ENCODE measurements around the gene DNAJC16. TPM values are rescaled to one million over a fixed set of nuclear protein-coding genes. Genes with fewer than 3 reads are reported as not detected.

Gene DNAJC16
- total and polyA plus RNA-seq, 2 of the 13 experiments (the other 11 are each of a cell fraction or from before 2014, with no cell fraction given) = 11.4 to 15.4 TPM

DNA sequence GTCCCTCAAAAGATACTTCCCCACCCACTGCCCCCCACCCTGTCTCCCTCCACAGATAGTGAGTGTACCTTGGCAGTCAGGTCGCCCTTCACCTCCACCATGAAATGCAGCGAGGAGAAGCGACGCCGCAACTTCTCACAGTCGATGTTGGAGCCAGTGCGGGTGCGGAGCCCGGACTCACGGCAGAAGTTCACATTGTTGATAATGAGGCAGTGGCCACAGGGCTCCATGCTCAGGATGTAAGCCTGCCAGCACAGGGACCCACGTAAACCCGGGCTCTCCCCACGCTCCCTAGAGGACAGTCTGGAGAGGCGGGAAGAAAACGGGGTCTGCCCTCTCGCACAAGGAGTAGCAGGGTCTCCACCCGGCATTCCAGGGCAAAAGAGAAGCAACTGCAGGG is 19.8 kb upstream of the DNAJC16 start:
- ChIA-PET POLR2A (no interaction called here), CTCF (ENCODE audit: low intra/inter-chr PET ratio, low total read pairs) (no interaction called here)
- intact Hi-C loops (cut with micrococcal nuclease; ENCODE audit: unreplicated experiment) (no loop called here), in situ Hi-C loops (cut with HindIII; ENCODE audit: extremely low pct_ligation_motif_present, low pct_unique_long_range_greater_than_20kb) (no loop called here)
- Histone ChIP-seq H4K20me1 (ENCODE audit: insufficient read depth, low read length) (no peaks in the 10 kb centered on the region), H3K9me3 (ENCODE audit: low read length) (no peaks in the 10 kb centered on the region), H3K27ac (ENCODE audit: extremely low read length, insufficient read depth, low read length) (no peak overlapping the region), H2AFZ (ENCODE audit: low read length) (no peak overlapping the region), H3K36me3 (replicated peaks in 1 of 2; ENCODE audit: control insufficient read depth in 1 of 2, insufficient read depth in 2 of 2, low read length in 2 of 2) (peaks cover 2 to 17% of the 10 kb centered on the region in 2 experiments; a peak in 3 of 5 replicates), H3K4me2 (ENCODE audit: low read depth, low read length) (no peak overlapping the region), H3K79me2 (ENCODE audit: insufficient read depth, low read length) (no peaks in the 10 kb centered on the region), H3K27me3 (ENCODE audit: control insufficient read depth in 1 of 2, insufficient read depth in 2 of 2, low read length in 2 of 2) (no peaks in the 10 kb centered on the region), H3K4me1 (ENCODE audit: insufficient read depth, low read length) (no peaks in the 10 kb centered on the region), H3K4me3 (replicated peaks in 1 of 3; ENCODE audit: insufficient read depth in 1 of 3, low read depth in 2 of 3, low read length in 3 of 3) (no peak overlapping the region), H3K9ac (ENCODE audit: insufficient read depth, low read depth, low read length) (no peak overlapping the region)
- no peak for DNase-seq (ENCODE audit: low spot score)
- no peak for TF ChIP-seq ZNF83 (CRISPR knock-in tag; IDR thresholded peaks at IDR 0.05; ENCODE audit: borderline replicate concordance)
- no peak for TF ChIP-seq NR2F6 (IDR thresholded peaks at IDR 0.05)
- no peak for TF ChIP-seq NR2F6 (CRISPR knock-in tag; IDR thresholded peaks at IDR 0.05)
- no peak for TF ChIP-seq POLR2A (IDR thresholded peaks at IDR 0.05; ENCODE audit: insufficient read depth in 1 of 2, low read depth in 2 of 2, low read length in 2 of 2)
- no peak for TF ChIP-seq GABPB1 (CRISPR knock-in tag; IDR thresholded peaks at IDR 0.05)
- TF ChIP-seq ZC3H13 (CRISPR knock-in tag; IDR thresholded peaks at IDR 0.05) = no peak
- FAIRE-seq = no peak
- BruUV-seq (replicated peaks) = no TSS peak
- ATAC-seq = no peak
- WGBS (ENCODE audit: low lambda C conversion rate) = 94% methylated on average over 17 of the region's 17 CpGs

- CTCF ChIA-PET (ENCODE audit: low intra/inter-chr PET ratio, low total read pairs) = no interaction called here
- no peak overlapping the region for H3K27ac ChIP-seq (ENCODE audit: extremely low read length, insufficient read depth, low read length)
- FAIRE-seq (no peak), DNase-seq (ENCODE audit: low spot score) (no peak), ATAC-seq (no peak)
- POLR2A ChIA-PET = no interaction called here
- no peak overlapping the region for H3K4me2 ChIP-seq (ENCODE audit: low read depth, low read length)
- H3K36me3 ChIP-seq (replicated peaks in 1 of 2; ENCODE audit: control insufficient read depth in 1 of 2, insufficient read depth in 2 of 2, low read length in 2 of 2) = peaks cover 2 to 22% of the 10 kb centered on the region in 2 experiments; a peak in 3 of 5 replicates
- no peak overlapping the region for H3K9ac ChIP-seq (ENCODE audit: insufficient read depth, low read depth, low read length)
- no peak overlapping the region for H2AFZ ChIP-seq (ENCODE audit: low read length)
- no peaks in the 10 kb centered on the region for H3K9me3 ChIP-seq (ENCODE audit: low read length)
- no peak overlapping the region for H3K4me3 ChIP-seq (replicated peaks in 1 of 3; ENCODE audit: insufficient read depth in 1 of 3, low read depth in 2 of 3, low read length in 3 of 3)
- no peaks in the 10 kb centered on the region for H3K4me1 ChIP-seq (ENCODE audit: insufficient read depth, low read length)
- in situ Hi-C loops (cut with HindIII; ENCODE audit: extremely low pct_ligation_motif_present, low pct_unique_long_range_greater_than_20kb) = no loop called here
- 91% methylated on average over 5 of the region's 5 CpGs for WGBS (ENCODE audit: low lambda C conversion rate)
- no TSS peak for BruUV-seq (replicated peaks)
- H4K20me1 ChIP-seq (ENCODE audit: insufficient read depth, low read length) = no peaks in the 10 kb centered on the region
- intact Hi-C loops (cut with micrococcal nuclease; ENCODE audit: unreplicated experiment) = no loop called here
- no peaks in the 10 kb centered on the region for H3K79me2 ChIP-seq (ENCODE audit: insufficient read depth, low read length)
- H3K27me3 ChIP-seq (ENCODE audit: control insufficient read depth in 1 of 2, insufficient read depth in 2 of 2, low read length in 2 of 2) = no peaks in the 10 kb centered on the region
- TF ChIP-seq TCF7 (IDR thresholded peaks at IDR 0.05; ENCODE audit: low read depth) (no peak), ZNF687 (CRISPR knock-in tag; IDR thresholded peaks at IDR 0.05) (no peak), ZUFSP (CRISPR knock-in tag; IDR thresholded peaks at IDR 0.05; ENCODE audit: borderline replicate concordance) (no peak), MEIS1 (CRISPR knock-in tag; IDR thresholded peaks at IDR 0.05; ENCODE audit: borderline replicate concordance) (no peak), ZNF501 (CRISPR knock-in tag; IDR thresholded peaks at IDR 0.05) (no peak), KLF16 (CRISPR knock-in tag; IDR thresholded peaks at IDR 0.05) (no peak), ZNF414 (CRISPR knock-in tag; IDR thresholded peaks at IDR 0.05) (no peak), MEF2D (CRISPR knock-in tag; IDR thresholded peaks at IDR 0.05) (no peak), ZNF121 (CRISPR knock-in tag; IDR thresholded peaks at IDR 0.05) (no peak)
Observed at GRCh38 chr1:15507278-15507677, 19.4 kb upstream of the DNAJC16 start.

Data from HepG2 (cell line).